ENCODE results near the gene ECEL1. TPM values are rescaled to one million over a fixed set of nuclear protein-coding genes. Genes with fewer than 3 reads are reported as not detected.

The ECEL1 gene
- total and polyA plus RNA-seq, 9 of the 15 experiments (the other 6 are each of a cell fraction or from before 2014, with no cell fraction given) = 0.09 TPM; not detected in 8

- POLR2A ChIA-PET = interaction anchor here (0.6 kb wide), 1 partner anchor 715 kb away, joined by 3 read pairs; no protein-coding TSS in a partner anchor
- intact Hi-C loops (cut with micrococcal nuclease) = loop anchor here (5.0 kb wide), 2 partner anchors 77 to 78 kb away; partner anchors contain the start of gene PRSS56
- 20% methylated on average over 14 of the region's 21 CpGs for WGBS (ENCODE audit: insufficient coverage, low coverage, missing lambda C conversion rate)
- 0 out of 2 replicates have a peak, but pooled peaks have one; percentile 18 for TF ChIP-seq JUND (IDR thresholded peaks at IDR 0.05; ENCODE audit: borderline replicate concordance, low read depth, low read length)
- TF ChIP-seq JUND (tag; IDR thresholded peaks at IDR 0.05; ENCODE audit: borderline replicate concordance, low read depth, low read length) = no peak; the same call in 2 of the 3 replicates
- TF ChIP-seq THAP7 (CRISPR knock-in tag; IDR thresholded peaks at IDR 0.05) = no peak
- peak; percentile 92 for TF ChIP-seq NFE2 (IDR thresholded peaks at IDR 0.05; ENCODE audit: low read depth)
- TF ChIP-seq MAFG (tag; conservative IDR thresholded peaks at IDR 0.05) = peak; percentile 65
- no peak for TF ChIP-seq POLR2H (tag; IDR thresholded peaks at IDR 0.05; ENCODE audit: low read depth)
- TF ChIP-seq L3MBTL2 (IDR thresholded peaks at IDR 0.05) = peak; percentile 19; the same call in 1 of the 2 replicates
- TF ChIP-seq ZFP36 (IDR thresholded peaks at IDR 0.05; ENCODE audit: low read depth, low read length, partially characterized antibody) = peak; percentile 77
- 0 out of 4 replicates have a peak, but pooled peaks of 1 of the 2 experiments have one; percentile 26 for TF ChIP-seq MNT (conservative IDR thresholded peaks at IDR 0.05)
- no peak for TF ChIP-seq DLX4 (CRISPR knock-in tag; IDR thresholded peaks at IDR 0.05)
- peak; percentile 33; the same call in 1 of the 2 replicates for TF ChIP-seq BCOR (IDR thresholded peaks at IDR 0.05)
- peak; percentile 59; the same call in 1 of the 2 replicates for TF ChIP-seq MYC (IDR thresholded peaks at IDR 0.05; ENCODE audit: low read depth, low read length)
- no peak for TF ChIP-seq MYC (CRISPR knock-in tag; IDR thresholded peaks at IDR 0.05; ENCODE audit: borderline replicate concordance, low read depth)
- peak; percentile 49 for TF ChIP-seq C11orf30 (IDR thresholded peaks at IDR 0.05; ENCODE audit: low read depth)
- no peak for TF ChIP-seq CBX1 (IDR thresholded peaks at IDR 0.05; ENCODE audit: low read depth)
- TF ChIP-seq MAFK (IDR thresholded peaks at IDR 0.05; ENCODE audit: low read length) = 0 out of 2 replicates have a peak, but pooled peaks have one; percentile 14
- TF ChIP-seq MAX (CRISPR knock-in tag; IDR thresholded peaks at IDR 0.05) = peak; percentile 45; the same call in 1 of the 2 replicates
- 0 out of 2 replicates have a peak, but pooled peaks have one; percentile 15 for TF ChIP-seq ATF3 (IDR thresholded peaks at IDR 0.05)
- no peak for TF ChIP-seq ATF3 (CRISPR knock-in tag; conservative IDR thresholded peaks at IDR 0.05)
Measured at GRCh38 chr2:232444409-232445148, 43.1 kb downstream of the ECEL1 start.

More at GRCh38 chr2:232444409-232445148, 43.1 kb downstream of the ECEL1 start:
- H3K4me3 ChIP-seq = no peak overlapping the region
- CTCF ChIA-PET (ENCODE audit: low intra/inter-chr PET ratio) = no interaction called here
- no peak overlapping the region for H3K9ac ChIP-seq (ENCODE audit: insufficient read depth in 1 of 2, low read depth in 2 of 2, low read length in 2 of 2)
- peaks cover 0 to 12% of the 10 kb centered on the region in 2 experiments; a peak in 2 of 5 replicates for H3K4me1 ChIP-seq (replicated peaks in 1 of 2; ENCODE audit: control insufficient read depth in 2 of 2, insufficient read depth in 2 of 2, low read length in 2 of 2)
- H3K27me3 ChIP-seq (ENCODE audit: control insufficient read depth in 2 of 2, insufficient read depth in 2 of 2, low read length in 2 of 2) = no peaks in the 10 kb centered on the region
- in situ Hi-C loops (cut with MboI) = no loop called here
- H3K27ac ChIP-seq (ENCODE audit: extremely low read depth, low read depth, low read length) = no peak overlapping the region
- no peaks in the 10 kb centered on the region for H3K79me2 ChIP-seq (ENCODE audit: control insufficient read depth, insufficient read depth, low read length)
- H3K4me2 ChIP-seq (ENCODE audit: insufficient read depth, low read length) = no peak overlapping the region
- BruUV-seq (replicated peaks) = no TSS peak
- H3K9me1 ChIP-seq (ENCODE audit: control insufficient read depth, insufficient read depth, low read length) = no peaks in the 10 kb centered on the region
- H3K36me3 ChIP-seq (ENCODE audit: control insufficient read depth, insufficient read depth, low read length) = no peaks in the 10 kb centered on the region
- no peak for FAIRE-seq
- no peaks in the 10 kb centered on the region for H3K9me3 ChIP-seq (replicated peaks; ENCODE audit: control insufficient read depth, insufficient read depth, low read depth, low read length)
- DNase-seq (ENCODE audit: extremely low read depth in 1 of 4, low spot score in 3 of 4) = peak; percentile 52 to 65 (median 60)
- peak; percentile 64 for ATAC-seq
- peak overlapping the region; percentile 72 for H2AFZ ChIP-seq (ENCODE audit: low read depth, low read length)
- 0 out of 2 replicates have a peak, but pooled peaks cover 3% of the 10 kb centered on the region for H4K20me1 ChIP-seq (replicated peaks; ENCODE audit: control insufficient read depth, insufficient read depth, low read length)
